ENCODE data around the gene NFKBIE.
"Not testable (repeated sequence)": the region's sequence is repeated elsewhere in the genome, so short reads cannot be mapped to it uniquely, and the experiment has no call there.

Gene NFKBIE

GRCh38 chr6:44245391-44245911 is 19.9 kb downstream of the NFKBIE start:
- DNase-seq (ENCODE audit: low read depth) = no peak

GRCh38 chr6:44243345-44243744 is 22.0 kb downstream of the NFKBIE start:
- DNase-seq (ENCODE audit: low read depth) = no peak

- no peak for DNase-seq (ENCODE audit: low read depth)
Observed at GRCh38 chr6:44238687-44239350, 26.5 kb downstream of the NFKBIE start.

- DNase-seq (ENCODE audit: low read depth) = peak; percentile 77
Observed at GRCh38 chr6:44237813-44238433, 27.4 kb downstream of the NFKBIE start.

- DNase-seq (ENCODE audit: low read depth) = peak; percentile 44
Observed at GRCh38 chr6:44237021-44237812, 28.1 kb downstream of the NFKBIE start.

GRCh38 chr6:44235891-44236516 is 29.3 kb downstream of the NFKBIE start:
- no peak for DNase-seq (ENCODE audit: low read depth)

- DNase-seq (ENCODE audit: low read depth) = no peak
Observed at GRCh38 chr6:44235269-44235668, 30.1 kb downstream of the NFKBIE start.

- DNase-seq (ENCODE audit: low read depth) = no peak
Observed at GRCh38 chr6:44234101-44235025, 31.0 kb downstream of the NFKBIE start.

GRCh38 chr6:44233567-44234100 is 31.7 kb downstream of the NFKBIE start:
- DNase-seq (ENCODE audit: low read depth) = no peak

GRCh38 chr6:44232676-44233566 is 32.4 kb downstream of the NFKBIE start:
- DNase-seq (ENCODE audit: low read depth) = no peak

GRCh38 chr6:44231426-44231825 is 33.9 kb downstream of the NFKBIE start:
- not testable (repeated sequence) for DNase-seq (ENCODE audit: low read depth)

GRCh38 chr6:44230034-44230675 is 35.2 kb downstream of the NFKBIE start:
- no peak for DNase-seq (ENCODE audit: low read depth)

GRCh38 chr6:44229376-44230033 is 35.8 kb downstream of the NFKBIE start:
- DNase-seq (ENCODE audit: low read depth) = no peak

GRCh38 chr6:44228836-44229235 is 36.5 kb downstream of the NFKBIE start:
- no peak for DNase-seq (ENCODE audit: low read depth)

- no peak for DNase-seq (ENCODE audit: low read depth)
Observed at GRCh38 chr6:44228433-44228832, 36.9 kb downstream of the NFKBIE start.

GRCh38 chr6:44228031-44228430 is 37.3 kb downstream of the NFKBIE start:
- DNase-seq (ENCODE audit: low read depth) = no peak

- no peak for DNase-seq (ENCODE audit: low read depth)
Observed at GRCh38 chr6:44227148-44227793, 38.1 kb downstream of the NFKBIE start.

GRCh38 chr6:44226368-44227147 is 38.8 kb downstream of the NFKBIE start:
- DNase-seq (ENCODE audit: low read depth) = no peak
